ENCODE measurements around the gene STYXL2. TPM values are rescaled to one million over a fixed set of nuclear protein-coding genes. Genes with fewer than 3 reads are reported as not detected.

Gene STYXL2
- total RNA-seq, 2 experiments from 2014 or later: not detected

- no peaks in the 10 kb centered on the region for H4K20me1 ChIP-seq (ENCODE audit: insufficient read depth, low read length)
- H3K9me3 ChIP-seq (ENCODE audit: low read length): no peaks in the 10 kb centered on the region
- no peaks in the 10 kb centered on the region for H3K79me2 ChIP-seq (ENCODE audit: insufficient read depth, low read depth, low read length)
- ChIA-PET POLR2A (no interaction called here), CTCF (ENCODE audit: unreplicated experiment) (no interaction called here)
- H3K4me2 ChIP-seq (ENCODE audit: low read length): no peak overlapping the region
- H3K4me1 ChIP-seq (ENCODE audit: insufficient read depth, low read length, poor library complexity, severe bottlenecking): no peaks in the 10 kb centered on the region
- BruUV-seq (replicated peaks): no TSS peak
- no peak overlapping the region for H3K27ac ChIP-seq (ENCODE audit: low read depth, low read length, poor library complexity, severe bottlenecking)
- H3K4me3 ChIP-seq (ENCODE audit: low read depth, low read length, poor library complexity, severe bottlenecking): no peak overlapping the region
- intact Hi-C loops (cut with micrococcal nuclease; ENCODE audit: unreplicated experiment): no loop called here
- no peak for DNase-seq (ENCODE audit: low spot score)
- TF ChIP-seq EZH2phosphoT487 (IDR thresholded peaks at IDR 0.05; ENCODE audit: borderline replicate concordance, low read depth, low read length) (no peak), CTCF (conservative IDR thresholded peaks at IDR 0.05; ENCODE audit: low read length) (no peak)
- H3K9me2 ChIP-seq (ENCODE audit: insufficient read depth, low read length): no peaks in the 10 kb centered on the region
- no peaks in the 10 kb centered on the region for H3K36me3 ChIP-seq (ENCODE audit: insufficient read depth, low read length)
- H2AFZ ChIP-seq (ENCODE audit: low read length): no peak overlapping the region
Measured at GRCh38 chr1:167071286-167071685, 22.6 kb upstream of the STYXL2 start.

GRCh38 chr1:167076136-167076710 is 17.7 kb upstream of the STYXL2 start:
- no peak overlapping the region for H3K4me2 ChIP-seq (ENCODE audit: low read length)
- POLR2A ChIA-PET: no interaction called here

More at GRCh38 chr1:167076136-167076710, 17.7 kb upstream of the STYXL2 start:
- TF ChIP-seq CTCF (conservative IDR thresholded peaks at IDR 0.05; ENCODE audit: low read length) (no peak), EZH2phosphoT487 (IDR thresholded peaks at IDR 0.05; ENCODE audit: borderline replicate concordance, low read depth, low read length) (no peak)
- no peaks in the 10 kb centered on the region for H3K79me2 ChIP-seq (ENCODE audit: insufficient read depth, low read depth, low read length)
- no peak for DNase-seq (ENCODE audit: low spot score)
- H4K20me1 ChIP-seq (ENCODE audit: insufficient read depth, low read length): no peaks in the 10 kb centered on the region
- H3K4me3 ChIP-seq (ENCODE audit: low read depth, low read length, poor library complexity, severe bottlenecking): no peak overlapping the region
- H2AFZ ChIP-seq (ENCODE audit: low read length): no peak overlapping the region
- H3K9me2 ChIP-seq (ENCODE audit: insufficient read depth, low read length): no peaks in the 10 kb centered on the region
- no peaks in the 10 kb centered on the region for H3K4me1 ChIP-seq (ENCODE audit: insufficient read depth, low read length, poor library complexity, severe bottlenecking)
- intact Hi-C loops (cut with micrococcal nuclease; ENCODE audit: unreplicated experiment): no loop called here
- CTCF ChIA-PET (ENCODE audit: unreplicated experiment): no interaction called here
- no peak overlapping the region for H3K27ac ChIP-seq (ENCODE audit: low read depth, low read length, poor library complexity, severe bottlenecking)
- BruUV-seq (replicated peaks): no TSS peak
- no peaks in the 10 kb centered on the region for H3K9me3 ChIP-seq (ENCODE audit: low read length)
- no peaks in the 10 kb centered on the region for H3K36me3 ChIP-seq (ENCODE audit: insufficient read depth, low read length)
